ENCODE results near the gene PCDH12.

PCDH12 gene

DNA sequence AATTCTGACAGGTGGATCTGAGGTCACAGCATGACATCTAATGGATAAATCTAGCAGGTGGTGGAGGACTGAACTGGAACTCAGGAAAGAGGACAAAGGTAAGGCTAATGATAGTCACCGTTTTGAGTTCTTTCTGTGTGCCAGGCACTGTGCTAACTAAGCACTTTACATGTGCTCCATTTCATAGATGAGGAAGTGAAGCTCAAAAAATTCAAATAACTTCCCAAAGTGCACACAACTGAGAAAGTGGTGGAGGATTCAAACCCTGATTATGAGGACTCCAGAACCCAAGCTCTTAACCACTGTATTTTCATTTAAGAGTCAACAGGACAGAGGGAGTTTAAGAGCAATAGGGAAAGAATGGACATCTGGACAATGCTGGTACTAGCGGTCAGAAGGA is 41.5 kb downstream of the PCDH12 start:
- peak; percentile 17 for ATAC-seq (ENCODE audit: low read depth)
- Mint-ChIP-seq H3K27me3 (peaks cover 3% of the 10 kb centered on the region), H3K9me3 (no peaks in the 10 kb centered on the region), H3K27ac (peak overlapping the region; percentile 21), H3K4me1 (peaks cover 21% of the 10 kb centered on the region), H3K36me3 (no peaks in the 10 kb centered on the region), H3K4me3 (no peak overlapping the region)
- DNase-seq (ENCODE audit: low spot score in 2 of 2) = no peak

DNA sequence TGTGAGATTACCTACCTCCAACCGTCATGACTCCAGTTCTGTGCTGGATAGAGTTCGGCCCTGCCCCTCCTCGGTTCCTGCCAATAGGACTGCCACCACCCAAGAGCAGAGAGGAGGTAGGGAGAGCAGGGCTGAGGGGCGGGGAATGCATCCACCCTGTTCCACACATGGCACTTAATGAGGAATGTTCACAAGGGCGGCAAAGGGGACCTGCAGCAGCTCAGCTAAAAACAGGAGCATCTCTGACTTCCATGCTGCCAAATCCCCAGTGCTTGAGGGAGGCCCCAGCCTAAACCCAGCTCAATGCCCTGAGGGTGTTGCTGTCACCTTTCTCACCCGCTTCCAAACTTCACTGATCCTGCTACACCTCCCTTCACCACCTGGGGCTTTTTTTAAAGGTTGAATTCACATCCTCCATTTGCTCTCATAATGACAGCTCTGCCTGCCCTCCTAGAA is 42.1 kb downstream of the PCDH12 start:
- Mint-ChIP-seq H3K4me3 (no peak overlapping the region), H3K4me1 (peaks cover 21% of the 10 kb centered on the region), H3K27ac (no peak overlapping the region), H3K27me3 (peaks cover 3% of the 10 kb centered on the region), H3K36me3 (no peaks in the 10 kb centered on the region), H3K9me3 (no peaks in the 10 kb centered on the region)
- ATAC-seq (ENCODE audit: low read depth) = no peak
- DNase-seq (ENCODE audit: low spot score in 2 of 2) = no peak

- ATAC-seq (ENCODE audit: low read depth) (no peak), DNase-seq (ENCODE audit: low spot score in 2 of 2) (no peak)
- peak overlapping the region; percentile 71 for H3K4me3 Mint-ChIP-seq
- no peaks in the 10 kb centered on the region for H3K36me3 Mint-ChIP-seq
- peaks cover 6% of the 10 kb centered on the region for H3K27me3 Mint-ChIP-seq
- no peaks in the 10 kb centered on the region for H3K9me3 Mint-ChIP-seq
- peaks cover 21% of the 10 kb centered on the region for H3K4me1 Mint-ChIP-seq
- no peak overlapping the region for H3K27ac Mint-ChIP-seq
These were observed 43.2 kb downstream of the PCDH12 start for GRCh38 chr5:141914797-141915196.

GRCh38 chr5:141914199-141914743 is 43.7 kb downstream of the PCDH12 start:
- H3K4me3 Mint-ChIP-seq = peak overlapping the region; percentile 71
- DNase-seq (ENCODE audit: low spot score in 2 of 2) (peak; percentile 8 to 29), ATAC-seq (ENCODE audit: low read depth) (peak; percentile 77)
- no peak overlapping the region for H3K27ac Mint-ChIP-seq
- peaks cover 6% of the 10 kb centered on the region for H3K27me3 Mint-ChIP-seq
- H3K9me3 Mint-ChIP-seq = no peaks in the 10 kb centered on the region
- no peaks in the 10 kb centered on the region for H3K36me3 Mint-ChIP-seq
- H3K4me1 Mint-ChIP-seq = peaks cover 21% of the 10 kb centered on the region

DNA sequence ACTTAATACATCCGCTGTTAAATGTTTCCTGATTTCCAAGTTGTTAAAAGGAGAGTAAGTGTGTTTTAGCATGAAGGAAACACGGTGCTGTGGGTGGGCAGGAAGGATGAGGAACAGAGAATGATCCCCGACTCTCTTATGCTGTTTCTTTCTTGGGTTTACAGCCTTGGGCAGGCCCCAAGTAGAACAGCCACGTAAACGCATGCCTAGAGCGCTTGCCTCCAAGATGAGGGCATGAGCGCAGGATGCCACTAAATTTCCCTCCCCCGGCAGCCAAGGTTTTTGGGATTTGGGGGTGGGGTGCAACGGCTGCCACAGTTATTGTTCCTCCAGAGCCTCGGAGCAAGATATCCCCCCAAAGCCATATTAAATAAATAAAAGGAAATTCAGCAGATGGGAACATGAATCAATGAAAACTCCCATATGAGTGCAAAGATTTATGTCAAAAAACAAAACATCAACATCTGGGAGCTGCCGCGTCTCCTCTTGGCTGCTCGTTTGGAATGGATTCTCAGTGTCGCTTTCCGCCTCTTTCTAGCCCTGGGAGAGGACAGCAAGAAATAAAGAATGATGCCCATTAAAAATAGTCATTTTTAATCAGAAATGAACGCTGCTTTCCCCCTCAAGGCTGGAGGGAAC is 44.3 kb downstream of the PCDH12 start:
- Mint-ChIP-seq H3K4me3 (peak overlapping the region; percentile 71), H3K9me3 (no peaks in the 10 kb centered on the region), H3K36me3 (no peaks in the 10 kb centered on the region), H3K27me3 (peaks cover 6% of the 10 kb centered on the region), H3K4me1 (peaks cover 21% of the 10 kb centered on the region), H3K27ac (no peak overlapping the region)
- peak; percentile 36 for ATAC-seq (ENCODE audit: low read depth)
- DNase-seq (ENCODE audit: low spot score in 2 of 2) = no peak

GRCh38 chr5:141910271-141910673 is 47.7 kb downstream of the PCDH12 start:
- no peak overlapping the region for H3K4me3 Mint-ChIP-seq
- H3K27me3 Mint-ChIP-seq = peaks cover 8% of the 10 kb centered on the region
- no peak for DNase-seq (ENCODE audit: low spot score in 2 of 2)
- peaks cover 5% of the 10 kb centered on the region for H3K9me3 Mint-ChIP-seq
- peaks cover 8% of the 10 kb centered on the region for H3K4me1 Mint-ChIP-seq
- no peak for ATAC-seq (ENCODE audit: low read depth)
- peaks cover 2% of the 10 kb centered on the region for H3K36me3 Mint-ChIP-seq
- H3K27ac Mint-ChIP-seq = no peak overlapping the region

DNA sequence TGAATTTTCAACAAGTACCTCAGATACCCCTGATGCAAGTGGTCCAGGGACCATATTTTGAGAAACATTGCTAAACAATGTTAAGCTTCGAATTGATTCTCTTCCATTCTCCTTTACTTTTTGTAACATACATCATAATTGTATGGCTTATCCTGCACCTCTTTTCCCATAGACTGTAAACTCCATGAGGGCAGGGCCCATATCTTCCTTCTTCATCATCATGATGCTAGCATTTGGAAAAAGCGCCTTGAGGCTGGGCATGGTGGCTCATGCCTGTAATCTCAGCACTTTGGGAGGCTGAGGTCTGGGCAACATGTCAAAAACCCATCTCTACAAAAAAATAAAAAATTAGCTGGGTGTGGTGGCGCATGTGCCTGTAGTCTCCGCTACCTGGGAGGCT is 48.8 kb downstream of the PCDH12 start:
- H3K27ac Mint-ChIP-seq = no peak overlapping the region
- ATAC-seq (ENCODE audit: low read depth) (no peak), DNase-seq (ENCODE audit: low spot score in 2 of 2) (no peak)
- H3K4me1 Mint-ChIP-seq = peaks cover 5% of the 10 kb centered on the region
- no peak overlapping the region for H3K4me3 Mint-ChIP-seq
- peaks cover 2% of the 10 kb centered on the region for H3K36me3 Mint-ChIP-seq
- peaks cover 5% of the 10 kb centered on the region for H3K9me3 Mint-ChIP-seq
- H3K27me3 Mint-ChIP-seq = peaks cover 8% of the 10 kb centered on the region

DNA sequence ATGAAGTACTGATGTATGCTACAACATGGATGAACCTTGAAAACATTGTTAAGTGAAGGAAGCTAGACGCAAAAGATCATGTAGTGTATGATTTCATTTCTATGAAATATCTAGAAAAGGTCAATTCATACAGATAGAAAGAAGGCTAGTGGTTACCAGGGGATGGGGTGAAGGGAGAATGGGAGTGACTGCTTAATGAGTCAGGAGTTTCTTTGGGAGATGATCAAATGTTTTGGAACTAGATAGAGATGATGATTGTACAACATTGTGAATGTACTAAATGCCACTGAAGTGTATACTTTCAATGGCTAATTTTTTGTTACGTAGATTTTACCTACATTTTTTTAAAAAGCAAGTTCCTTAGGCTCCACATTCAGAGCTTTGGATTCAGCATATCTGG is 49.2 kb downstream of the PCDH12 start:
- Mint-ChIP-seq H3K27me3 (peaks cover 8% of the 10 kb centered on the region), H3K36me3 (peaks cover 2% of the 10 kb centered on the region), H3K4me1 (peaks cover 5% of the 10 kb centered on the region), H3K4me3 (no peak overlapping the region), H3K9me3 (peaks cover 5% of the 10 kb centered on the region), H3K27ac (no peak overlapping the region)
- ATAC-seq (ENCODE audit: low read depth) = no peak
- no peak for DNase-seq (ENCODE audit: low spot score in 2 of 2)

- H3K27ac Mint-ChIP-seq = no peak overlapping the region
- H3K4me1 Mint-ChIP-seq = no peaks in the 10 kb centered on the region
- no peak for ATAC-seq (ENCODE audit: low read depth)
These were observed 51.0 kb downstream of the PCDH12 start for GRCh38 chr5:141906972-141907371.

DNA sequence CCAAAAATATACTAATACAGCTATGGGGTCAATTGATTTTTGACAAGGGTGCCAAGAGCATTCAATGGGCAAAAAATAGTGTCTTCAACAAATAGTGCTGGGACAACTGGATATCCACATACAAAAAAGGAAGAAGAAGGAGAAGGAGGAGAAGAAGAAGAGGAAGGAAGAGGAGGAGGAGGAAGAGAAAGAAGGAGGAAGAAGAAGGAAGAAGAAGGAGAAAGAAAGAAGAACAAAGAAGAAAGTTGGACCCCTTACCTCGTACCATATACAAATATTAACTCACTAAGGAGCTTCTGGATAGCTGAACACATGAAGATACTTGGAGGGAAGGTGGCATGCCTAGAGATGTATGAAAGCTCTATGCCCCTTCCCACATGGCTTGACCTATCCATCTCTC is 51.5 kb downstream of the PCDH12 start:
- H3K36me3 Mint-ChIP-seq = peaks cover 2% of the 10 kb centered on the region
- H3K27me3 Mint-ChIP-seq = peaks cover 11% of the 10 kb centered on the region

More at GRCh38 chr5:141906972-141907371, 51.0 kb downstream of the PCDH12 start:
- H3K27me3 Mint-ChIP-seq = peaks cover 8% of the 10 kb centered on the region
- peaks cover 2% of the 10 kb centered on the region for H3K36me3 Mint-ChIP-seq
- DNase-seq (ENCODE audit: low spot score in 2 of 2) = no peak
- no peak overlapping the region for H3K4me3 Mint-ChIP-seq
- H3K9me3 Mint-ChIP-seq = peaks cover 5% of the 10 kb centered on the region

DNA sequence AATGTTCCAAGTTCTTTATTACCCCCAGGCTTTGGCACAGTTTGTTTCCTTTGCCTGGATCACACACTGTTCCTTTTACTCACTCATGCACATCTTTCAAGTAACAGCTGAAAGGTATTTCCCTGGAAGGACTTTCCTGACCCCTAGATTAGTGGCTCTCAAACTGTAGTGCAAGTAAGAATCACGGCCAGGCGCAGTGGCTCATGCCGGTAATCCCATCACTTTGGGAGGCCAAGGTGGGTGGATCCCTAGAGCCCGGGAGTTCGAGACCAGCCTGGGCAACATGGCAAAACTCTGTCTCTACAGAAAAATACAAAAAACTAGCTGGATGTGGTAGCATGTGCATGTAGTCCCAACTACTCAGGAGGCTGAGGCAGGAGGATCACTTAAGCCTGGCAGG is 53.5 kb downstream of the PCDH12 start:
- H3K27ac Mint-ChIP-seq = no peak overlapping the region
- H3K4me3 Mint-ChIP-seq = no peak overlapping the region
- DNase-seq (ENCODE audit: low spot score in 2 of 2) (no peak), ATAC-seq (ENCODE audit: low read depth) (no peak)
- H3K36me3 Mint-ChIP-seq = peaks cover 2% of the 10 kb centered on the region
- H3K9me3 Mint-ChIP-seq = peaks cover 5% of the 10 kb centered on the region
- peaks cover 8% of the 10 kb centered on the region for H3K27me3 Mint-ChIP-seq
- H3K4me1 Mint-ChIP-seq = no peaks in the 10 kb centered on the region

More for the DNA sequence above, 51.5 kb downstream of the PCDH12 start:
- no peaks in the 10 kb centered on the region for H3K4me1 Mint-ChIP-seq
- H3K4me3 Mint-ChIP-seq = no peak overlapping the region
- no peak for ATAC-seq (ENCODE audit: low read depth)
- peaks cover 5% of the 10 kb centered on the region for H3K9me3 Mint-ChIP-seq
- DNase-seq (ENCODE audit: low spot score in 2 of 2) = no peak
- no peak overlapping the region for H3K27ac Mint-ChIP-seq

GRCh38 chr5:141903261-141903660 is 54.7 kb downstream of the PCDH12 start:
- peaks cover 2% of the 10 kb centered on the region for H3K36me3 Mint-ChIP-seq
- no peak for ATAC-seq (ENCODE audit: low read depth)

DNA sequence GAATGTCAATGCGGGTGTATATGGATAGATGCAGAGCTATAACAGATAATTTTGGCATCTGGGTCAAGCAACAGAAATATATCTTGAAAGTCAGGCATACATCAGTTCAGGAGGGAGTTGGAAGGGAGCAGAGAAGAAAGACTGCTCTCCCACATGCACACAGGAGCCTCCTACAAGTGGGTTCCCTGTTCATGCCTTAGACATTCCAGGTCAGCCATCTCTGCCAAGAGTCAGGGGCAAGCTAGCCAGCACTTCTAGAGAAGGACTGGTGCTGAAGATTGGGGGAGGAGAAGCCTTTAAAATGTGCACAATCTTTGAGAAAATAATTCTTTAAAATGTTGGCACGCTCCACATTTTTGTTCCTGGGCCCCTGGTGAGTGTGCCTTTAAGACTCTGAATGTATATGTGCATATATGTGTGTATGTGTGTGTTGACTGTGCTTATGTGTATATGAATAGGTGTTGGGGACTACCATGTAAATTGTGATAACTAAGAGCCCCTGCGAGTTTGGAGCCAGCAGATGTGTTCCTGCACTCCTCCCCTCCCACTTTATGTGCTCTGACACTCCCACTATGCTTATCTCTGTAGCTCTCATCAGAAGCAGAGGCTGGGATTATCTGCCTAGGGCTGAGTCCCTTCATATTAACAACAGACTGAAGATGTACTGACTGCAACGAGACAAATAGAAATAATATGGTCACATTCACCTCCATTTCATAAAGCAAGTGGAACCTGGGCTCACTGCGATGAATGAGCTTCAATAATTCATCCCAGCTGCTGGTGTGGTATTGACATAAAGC is 55.8 kb downstream of the PCDH12 start:
- Mint-ChIP-seq H3K27me3 (peaks cover 11% of the 10 kb centered on the region), H3K9me3 (peaks cover 5% of the 10 kb centered on the region), H3K27ac (no peak overlapping the region), H3K4me3 (no peak overlapping the region), H3K4me1 (no peaks in the 10 kb centered on the region), H3K36me3 (peaks cover 2% of the 10 kb centered on the region)
- ATAC-seq (ENCODE audit: low read depth) = no peak
- no peak for DNase-seq (ENCODE audit: low spot score in 2 of 2)

More at GRCh38 chr5:141903261-141903660, 54.7 kb downstream of the PCDH12 start:
- peaks cover 11% of the 10 kb centered on the region for H3K27me3 Mint-ChIP-seq
- DNase-seq (ENCODE audit: low spot score in 2 of 2) = no peak
- H3K27ac Mint-ChIP-seq = no peak overlapping the region
- H3K9me3 Mint-ChIP-seq = peaks cover 5% of the 10 kb centered on the region
- no peaks in the 10 kb centered on the region for H3K4me1 Mint-ChIP-seq
- no peak overlapping the region for H3K4me3 Mint-ChIP-seq

DNA sequence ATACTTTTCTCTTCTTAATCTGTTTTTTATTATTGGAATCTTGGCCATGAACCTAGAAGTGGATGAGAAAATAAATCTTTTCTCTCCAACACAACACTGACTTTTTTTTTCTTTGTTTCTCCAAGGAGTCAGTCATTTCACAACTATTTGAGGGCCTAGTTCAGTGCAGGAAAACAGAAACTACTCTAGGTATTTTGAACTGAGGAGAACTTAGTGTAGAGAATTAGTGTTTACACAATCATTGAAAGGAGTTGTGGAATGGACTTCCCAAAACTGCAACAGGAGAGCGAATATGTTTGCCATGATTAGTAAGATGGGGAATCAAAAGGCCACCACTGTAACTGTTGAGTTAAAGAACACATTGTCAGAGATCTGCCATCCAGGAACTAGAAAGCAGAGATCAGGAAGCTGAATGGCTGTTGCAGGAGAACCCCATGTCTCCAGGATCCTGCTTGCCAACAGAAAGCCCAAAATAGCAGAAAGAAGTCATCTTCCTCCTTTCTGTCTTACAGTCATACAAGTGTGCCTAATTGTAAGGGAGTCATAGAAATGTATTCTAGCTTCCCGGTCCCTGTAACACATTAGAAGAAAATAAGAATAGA is 59.5 kb downstream of the PCDH12 start:
- H3K9me3 Mint-ChIP-seq = no peaks in the 10 kb centered on the region
- H3K27me3 Mint-ChIP-seq = peaks cover 8% of the 10 kb centered on the region
- H3K4me3 Mint-ChIP-seq = no peak overlapping the region
- H3K36me3 Mint-ChIP-seq = no peaks in the 10 kb centered on the region
- no peak for DNase-seq (ENCODE audit: low spot score in 2 of 2)
- H3K4me1 Mint-ChIP-seq = no peaks in the 10 kb centered on the region
- H3K27ac Mint-ChIP-seq = no peak overlapping the region
- no peak for ATAC-seq (ENCODE audit: low read depth)
